Peyer's patch (tissue), 4 donors: ENCODE data around the gene KCTD1.

Experiments used
- CTCF ChIP-seq, 6 experiments: fragments of 450-650 bp in 4 of 6; fragments of 200-600 bp in 2 of 6; sonication (generic) in 1 of 6; IDR thresholded peaks; one replicate each; pipeline ENCODE4 v1.5.1; 2017 to 2019; ENCODE audit warnings: antibody characterized with exemption in 6 of 6, mild to moderate bottlenecking in 3 of 6, moderate library complexity in 1 of 6
- POLR2A ChIP-seq, 2 donors: fragments of 450-650 bp; IDR thresholded peaks; one replicate each; pipeline ENCODE4 v1.5.1; 2017; ENCODE audit warnings: antibody characterized with exemption in 2 of 2, mild to moderate bottlenecking in 2 of 2, moderate library complexity in 2 of 2

GRCh38 chr18:26461405-26461804 is 86.9 kb downstream of the KCTD1 start:
- TF ChIP-seq CTCF (IDR thresholded peaks at IDR 0.05), result no peak
- no peak for TF ChIP-seq POLR2A (IDR thresholded peaks at IDR 0.05)
